A549 (cell line): ENCODE results near the gene CNBP.

ENCODE experiments used
- ZSCAN20 ChIP-seq: fragments of 250-450 bp; sonication (Bioruptor Pico); IDR thresholded peaks from 2 replicates; pipeline ENCODE4 v1.8.0; 2022; ENCODE audit warnings: mild to moderate bottlenecking, moderate library complexity
- TF ChIP-seq, protein P1 (sequence below): fragments of 200-600 bp; sonication (generic); IDR thresholded peaks from 2 replicates; pipeline ENCODE4 v1.6.1; 2016; ENCODE audit warnings: antibody characterized with exemption, mild to moderate bottlenecking, moderate library complexity

DNA sequence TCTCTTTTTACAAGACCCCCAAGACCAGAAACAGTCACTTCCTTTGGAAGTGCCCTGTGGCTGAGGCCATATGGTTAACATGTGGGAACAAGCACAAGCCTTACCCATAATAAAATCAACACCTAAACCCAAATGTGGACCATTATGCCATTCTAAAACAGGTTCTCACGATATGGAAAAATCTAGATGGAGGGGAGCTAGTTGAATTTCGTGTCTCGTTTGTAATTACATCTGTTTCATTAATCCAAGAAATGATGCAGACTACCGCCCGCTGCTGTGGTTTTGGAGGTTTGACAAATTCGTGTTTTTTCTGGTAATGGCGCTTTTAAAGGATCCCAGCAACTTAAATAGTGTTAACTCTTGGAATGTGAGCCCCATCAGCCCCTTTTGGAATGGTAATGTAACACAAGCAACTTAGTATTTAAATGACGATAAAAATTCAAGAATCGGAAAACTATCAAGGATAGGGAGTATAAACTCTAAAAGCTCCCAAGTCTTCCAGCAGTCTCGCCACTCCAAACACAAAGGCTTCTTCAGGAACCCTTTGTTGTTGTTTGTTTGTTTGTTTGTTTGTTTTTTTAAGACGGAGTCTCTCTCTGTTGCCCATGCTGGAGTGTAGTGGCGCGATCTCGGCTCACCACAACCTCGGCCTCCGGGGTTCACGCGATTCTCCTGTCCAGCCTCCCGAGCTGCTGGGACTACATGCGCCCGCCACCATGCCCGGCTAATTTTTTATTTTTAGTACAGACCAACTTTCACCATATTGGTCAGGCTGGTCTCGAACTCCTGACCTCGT lies 1.1 kb downstream of the CNBP start:
- TF ChIP-seq ZSCAN20 (CRISPR knock-in tag) = no peak
- TF ChIP-seq, protein P1, sequence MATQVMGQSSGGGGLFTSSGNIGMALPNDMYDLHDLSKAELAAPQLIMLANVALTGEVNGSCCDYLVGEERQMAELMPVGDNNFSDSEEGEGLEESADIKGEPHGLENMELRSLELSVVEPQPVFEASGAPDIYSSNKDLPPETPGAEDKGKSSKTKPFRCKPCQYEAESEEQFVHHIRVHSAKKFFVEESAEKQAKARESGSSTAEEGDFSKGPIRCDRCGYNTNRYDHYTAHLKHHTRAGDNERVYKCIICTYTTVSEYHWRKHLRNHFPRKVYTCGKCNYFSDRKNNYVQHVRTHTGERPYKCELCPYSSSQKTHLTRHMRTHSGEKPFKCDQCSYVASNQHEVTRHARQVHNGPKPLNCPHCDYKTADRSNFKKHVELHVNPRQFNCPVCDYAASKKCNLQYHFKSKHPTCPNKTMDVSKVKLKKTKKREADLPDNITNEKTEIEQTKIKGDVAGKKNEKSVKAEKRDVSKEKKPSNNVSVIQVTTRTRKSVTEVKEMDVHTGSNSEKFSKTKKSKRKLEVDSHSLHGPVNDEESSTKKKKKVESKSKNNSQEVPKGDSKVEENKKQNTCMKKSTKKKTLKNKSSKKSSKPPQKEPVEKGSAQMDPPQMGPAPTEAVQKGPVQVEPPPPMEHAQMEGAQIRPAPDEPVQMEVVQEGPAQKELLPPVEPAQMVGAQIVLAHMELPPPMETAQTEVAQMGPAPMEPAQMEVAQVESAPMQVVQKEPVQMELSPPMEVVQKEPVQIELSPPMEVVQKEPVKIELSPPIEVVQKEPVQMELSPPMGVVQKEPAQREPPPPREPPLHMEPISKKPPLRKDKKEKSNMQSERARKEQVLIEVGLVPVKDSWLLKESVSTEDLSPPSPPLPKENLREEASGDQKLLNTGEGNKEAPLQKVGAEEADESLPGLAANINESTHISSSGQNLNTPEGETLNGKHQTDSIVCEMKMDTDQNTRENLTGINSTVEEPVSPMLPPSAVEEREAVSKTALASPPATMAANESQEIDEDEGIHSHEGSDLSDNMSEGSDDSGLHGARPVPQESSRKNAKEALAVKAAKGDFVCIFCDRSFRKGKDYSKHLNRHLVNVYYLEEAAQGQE = no peak
